Breast epithelium (tissue), 3 donors: ENCODE results near the gene UBAC2.

Source experiments
- POLR2A ChIP-seq: fragments of 450-650 bp; IDR thresholded peaks from one replicate; pipeline ENCODE4 v1.6.1; 2016; ENCODE audit warnings: antibody characterized with exemption, mild to moderate bottlenecking, moderate library complexity
- TF ChIP-seq, protein P1 (sequence below), 3 donors: fragments of 450-650 bp; IDR thresholded peaks; one replicate each; pipeline ENCODE4 v1.5.1; 2016 to 2017; ENCODE audit warnings: antibody characterized with exemption in 3 of 3, mild to moderate bottlenecking in 3 of 3, moderate library complexity in 3 of 3

DNA sequence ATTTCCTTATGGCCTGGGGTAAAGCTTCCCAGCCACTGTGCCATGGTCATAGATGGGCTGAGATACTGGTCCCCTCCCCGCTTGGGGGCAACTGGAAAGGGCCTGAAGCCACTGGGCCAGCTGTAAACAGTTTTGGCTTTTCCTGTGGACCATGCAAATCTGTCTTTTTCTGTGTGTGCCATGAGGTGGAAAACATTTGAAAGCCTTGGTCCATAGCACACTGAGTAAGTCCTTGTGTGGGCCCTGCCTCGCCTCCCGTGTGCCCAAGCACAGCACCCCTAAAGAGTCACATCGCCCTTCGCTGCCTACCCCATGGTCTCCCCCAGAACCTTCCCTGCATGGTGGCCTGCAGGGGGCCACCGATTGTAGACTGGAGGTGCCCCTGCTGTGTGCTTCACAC is 158.9 kb downstream of the UBAC2 start:
- TF ChIP-seq, protein P1, sequence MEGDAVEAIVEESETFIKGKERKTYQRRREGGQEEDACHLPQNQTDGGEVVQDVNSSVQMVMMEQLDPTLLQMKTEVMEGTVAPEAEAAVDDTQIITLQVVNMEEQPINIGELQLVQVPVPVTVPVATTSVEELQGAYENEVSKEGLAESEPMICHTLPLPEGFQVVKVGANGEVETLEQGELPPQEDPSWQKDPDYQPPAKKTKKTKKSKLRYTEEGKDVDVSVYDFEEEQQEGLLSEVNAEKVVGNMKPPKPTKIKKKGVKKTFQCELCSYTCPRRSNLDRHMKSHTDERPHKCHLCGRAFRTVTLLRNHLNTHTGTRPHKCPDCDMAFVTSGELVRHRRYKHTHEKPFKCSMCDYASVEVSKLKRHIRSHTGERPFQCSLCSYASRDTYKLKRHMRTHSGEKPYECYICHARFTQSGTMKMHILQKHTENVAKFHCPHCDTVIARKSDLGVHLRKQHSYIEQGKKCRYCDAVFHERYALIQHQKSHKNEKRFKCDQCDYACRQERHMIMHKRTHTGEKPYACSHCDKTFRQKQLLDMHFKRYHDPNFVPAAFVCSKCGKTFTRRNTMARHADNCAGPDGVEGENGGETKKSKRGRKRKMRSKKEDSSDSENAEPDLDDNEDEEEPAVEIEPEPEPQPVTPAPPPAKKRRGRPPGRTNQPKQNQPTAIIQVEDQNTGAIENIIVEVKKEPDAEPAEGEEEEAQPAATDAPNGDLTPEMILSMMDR (IDR thresholded peaks at IDR 0.05), result no peak
- no peak for TF ChIP-seq POLR2A
